HG03439 (cell line): ENCODE data around the gene STN1.
"Not testable (repeated sequence)": the region's sequence is repeated elsewhere in the genome, so short reads cannot be mapped to it uniquely, and the experiment has no call there.

Experiments
- ATAC-seq: cut with Tn5 transposase; IDR thresholded peaks from one replicate; pipeline ENCODE4 v1.9.1; 2021; ENCODE audit warnings: mild to moderate bottlenecking, moderate library complexity; ENCODE audit not compliant: unreplicated experiment

The STN1 gene

GRCh38 chr10:103847909-103848468 lies 70.0 kb downstream of the STN1 start:
- no peak for ATAC-seq

GRCh38 chr10:103847346-103847745 lies 70.6 kb downstream of the STN1 start:
- no peak for ATAC-seq

- ATAC-seq, result no peak
Measured at GRCh38 chr10:103845972-103846371, 72.0 kb downstream of the STN1 start.

- ATAC-seq, result not testable (repeated sequence)
Measured at GRCh38 chr10:103845346-103845745, 72.6 kb downstream of the STN1 start.

GRCh38 chr10:103843854-103844570 lies 74.0 kb downstream of the STN1 start:
- ATAC-seq, result no peak

GRCh38 chr10:103843045-103843444 lies 74.9 kb downstream of the STN1 start:
- ATAC-seq, result no peak

- no peak for ATAC-seq
Measured at GRCh38 chr10:103842605-103843004, 75.4 kb downstream of the STN1 start.

- no peak for ATAC-seq
Measured at GRCh38 chr10:103841519-103841918, 76.5 kb downstream of the STN1 start.

GRCh38 chr10:103840740-103841070 lies 77.3 kb downstream of the STN1 start:
- ATAC-seq, result no peak

GRCh38 chr10:103839872-103840739 lies 77.9 kb downstream of the STN1 start:
- no peak for ATAC-seq

- ATAC-seq, result no peak
Measured at GRCh38 chr10:103839519-103839871, 78.5 kb downstream of the STN1 start.

- ATAC-seq, result no peak
Measured at GRCh38 chr10:103838862-103839518, 79.0 kb downstream of the STN1 start.

GRCh38 chr10:103838070-103838395 lies 80.0 kb downstream of the STN1 start:
- ATAC-seq, result no peak

- ATAC-seq, result no peak
Measured at GRCh38 chr10:103837370-103838069, 80.5 kb downstream of the STN1 start.

GRCh38 chr10:103836861-103837260 lies 81.1 kb downstream of the STN1 start:
- no peak for ATAC-seq

GRCh38 chr10:103836273-103836672 lies 81.7 kb downstream of the STN1 start:
- ATAC-seq, result no peak

- no peak for ATAC-seq
Measured at GRCh38 chr10:103835096-103836050, 82.6 kb downstream of the STN1 start.

GRCh38 chr10:103834436-103835095 lies 83.4 kb downstream of the STN1 start:
- no peak for ATAC-seq

GRCh38 chr10:103833731-103834365 lies 84.1 kb downstream of the STN1 start:
- ATAC-seq, result no peak
